H1 (cell line): ENCODE results near the gene VPS11. TPM values are rescaled to one million over a fixed set of nuclear protein-coding genes. Genes with fewer than 3 reads are reported as not detected.
A peak's percentile ranks its signal among the peaks of the same experiment; 100 is the strongest.

Source experiments
- CTCF ChIA-PET: fragments of 300-600 bp; sonication (Branson Sonifier 250); formaldehyde crosslinking; loops from one replicate; lab custom pipeline; 2021; ENCODE audit not compliant: partially characterized antibody; lab: Charles Lee
- POLR2A ChIA-PET: fragments of 300-600 bp; sonication (Branson Sonifier 250); formaldehyde crosslinking; loops from one replicate; lab custom pipeline; 2021; ENCODE audit warnings: inconsistent platforms; ENCODE audit not compliant: partially characterized antibody; lab: Charles Lee
- DNase-seq, 2 experiments: peaks; one replicate each; pipeline versions ENCODE4 v3.0.0 to v3.0.0-alpha.2; 2010 to 2022; ENCODE audit warnings: low spot score in 2 of 2, low read depth in 1 of 2, mixed read lengths in 1 of 2
- FAIRE-seq: peaks from 2 replicates; lab custom pipeline; 2011; peaks lifted over from hg19 to GRCh38; lab: Jason Lieb, UNC
- H2AFZ ChIP-seq: 2 replicates; pipeline ENCODE4 v1.8.1; 2012; ENCODE audit warnings: low read length, inconsistent platforms
- H2AK5ac ChIP-seq: 2 replicates; pipeline ENCODE4 v1.6.1; 2013; ENCODE audit warnings: low read depth, low read length
- H2BK120ac ChIP-seq: replicated peaks from 2 replicates; pipeline ENCODE3; 2013; ENCODE audit warnings: low read depth, low read length, inconsistent platforms
- H2BK12ac ChIP-seq: 2 replicates; pipeline ENCODE4 v1.6.1; 2013; ENCODE audit warnings: low read depth, low read length
- H2BK15ac ChIP-seq: 2 replicates; pipeline ENCODE4 v1.6.1; 2013; ENCODE audit warnings: low read length
- H2BK20ac ChIP-seq: 2 replicates; pipeline ENCODE4 v1.6.1; 2013; ENCODE audit warnings: low read length
- H2BK5ac ChIP-seq: 2 replicates; pipeline ENCODE4 v1.6.1; 2013; ENCODE audit warnings: low read depth, low read length
- H3K14ac ChIP-seq: 2 replicates; pipeline ENCODE4 v1.6.1; 2013; ENCODE audit warnings: inconsistent platforms; ENCODE audit not compliant: insufficient read length
- H3K18ac ChIP-seq: 2 replicates; pipeline ENCODE4 v1.6.1; 2013; ENCODE audit warnings: low read length; ENCODE audit errors: extremely low read depth
- H3K23ac ChIP-seq: 2 replicates; pipeline ENCODE4 v1.6.1; 2013; ENCODE audit warnings: inconsistent platforms; ENCODE audit not compliant: insufficient read length
- H3K23me2 ChIP-seq: 2 replicates; pipeline ENCODE4 v1.6.1; 2013; ENCODE audit warnings: low read depth, low read length
- H3K27ac ChIP-seq: 2 replicates; pipeline ENCODE4 v1.6.1; 2011; ENCODE audit warnings: low read depth, low read length, inconsistent platforms
- H3K27me3 ChIP-seq, 4 experiments: replicated peaks in 1 of 4; 1 replicate in 1 of 4; 2 replicates in 3 of 4; pipeline versions ENCODE4 v1.6.1 to v1.8.1; 2011 to 2013; ENCODE audit warnings: low read length in 3 of 4, mild to moderate bottlenecking in 3 of 4, inconsistent platforms in 2 of 4, mixed read lengths in 2 of 4, moderate library complexity in 1 of 4; ENCODE audit not compliant: control insufficient read depth in 3 of 4, insufficient read depth in 3 of 4; ENCODE audit errors: extremely low read depth in 1 of 4
- H3K36me3 ChIP-seq, 4 experiments: 2 replicates each; pipeline versions ENCODE4 v1.6.1 to v1.8.1; 2011 to 2013; ENCODE audit warnings: mild to moderate bottlenecking in 4 of 4, low read length in 3 of 4, moderate library complexity in 2 of 4, control low read depth in 1 of 4, inconsistent platforms in 1 of 4; ENCODE audit not compliant: insufficient read depth in 4 of 4, control insufficient read depth in 2 of 4
- H3K4ac ChIP-seq: replicated peaks from 2 replicates; pipeline ENCODE3; 2013; ENCODE audit warnings: low read length, low read depth, mixed read lengths, inconsistent platforms; ENCODE audit not compliant: insufficient read length
- H3K4me1 ChIP-seq, 4 experiments: replicated peaks in 1 of 4; 1 replicate in 1 of 4; 2 replicates in 3 of 4; pipeline versions ENCODE4 v1.6.1 to v1.8.1; 2011 to 2013; ENCODE audit warnings: low read length in 3 of 4, inconsistent platforms in 2 of 4, mixed read lengths in 1 of 4; ENCODE audit not compliant: insufficient read depth in 4 of 4, control insufficient read depth in 3 of 4
- H3K4me2 ChIP-seq, 2 experiments: 2 replicates each; pipeline versions ENCODE4 v1.6.1 to v1.8.1; 2011 to 2013; ENCODE audit warnings: low read depth in 2 of 2, low read length in 2 of 2, control low read depth in 1 of 2, inconsistent platforms in 1 of 2, mild to moderate bottlenecking in 1 of 2; ENCODE audit not compliant: insufficient read depth in 1 of 2
- H3K4me3 ChIP-seq, 4 experiments: fragments of 200-600, 300-600 bp in 1 of 4; sonication (generic), shearing (Covaris generic), sonication (Bioruptor Twin) in 1 of 4; 2 replicates each; pipeline versions ENCODE4 v1.5.1 to v1.8.1; 2011 to 2016; ENCODE audit warnings: low read length in 4 of 4, low read depth in 3 of 4, control low read depth in 2 of 4, inconsistent platforms in 2 of 4, mild to moderate bottlenecking in 2 of 4, mixed read lengths in 1 of 4, moderate library complexity in 1 of 4; ENCODE audit not compliant: insufficient read depth in 2 of 4; ENCODE audit errors: extremely low read depth in 1 of 4
- H3K56ac ChIP-seq: replicated peaks from 2 replicates; pipeline ENCODE3; 2013; ENCODE audit warnings: low read depth, mild to moderate bottlenecking, mixed read lengths, low read length, inconsistent platforms; ENCODE audit not compliant: insufficient read length
- H3K79me1 ChIP-seq: 2 replicates; pipeline ENCODE4 v1.6.1; 2013; ENCODE audit warnings: low read depth, low read length, control low read depth
- H3K79me2 ChIP-seq, 2 experiments: 2 replicates each; pipeline versions ENCODE4 v1.6.1 to v1.8.1; 2012 to 2013; ENCODE audit warnings: low read length in 2 of 2, mild to moderate bottlenecking in 2 of 2, inconsistent platforms in 1 of 2; ENCODE audit not compliant: insufficient read depth in 2 of 2, control insufficient read depth in 1 of 2
- H3K9ac ChIP-seq, 4 experiments: replicated peaks in 1 of 4; 1 replicate in 1 of 4; 2 replicates in 3 of 4; pipeline versions ENCODE4 v1.6.1 to v1.8.1; 2011 to 2013; ENCODE audit warnings: low read depth in 3 of 4, low read length in 3 of 4, control low read depth in 2 of 4, mild to moderate bottlenecking in 2 of 4, moderate library complexity in 2 of 4, inconsistent platforms in 1 of 4; ENCODE audit errors: extremely low read depth in 1 of 4
- H3K9me3 ChIP-seq, 2 experiments: 2 replicates each; pipeline versions ENCODE4 v1.6.1 to v1.8.1; 2012 to 2013; ENCODE audit warnings: mild to moderate bottlenecking in 2 of 2, moderate library complexity in 2 of 2, control low read depth in 1 of 2, inconsistent platforms in 1 of 2, low read depth in 1 of 2, low read length in 1 of 2, mixed read lengths in 1 of 2; ENCODE audit not compliant: insufficient read depth in 2 of 2
- H4K20me1 ChIP-seq, 2 experiments: replicated peaks in 1 of 2; 2 replicates each; pipeline versions ENCODE3 to v1.8.1; 2011 to 2013; ENCODE audit warnings: inconsistent platforms in 2 of 2, low read length in 2 of 2, mild to moderate bottlenecking in 1 of 2; ENCODE audit not compliant: insufficient read depth in 2 of 2, control insufficient read depth in 1 of 2
- H4K5ac ChIP-seq: 2 replicates; pipeline ENCODE4 v1.6.1; 2013; ENCODE audit warnings: low read length, low read depth, mixed read lengths, inconsistent platforms; ENCODE audit not compliant: insufficient read length
- H4K8ac ChIP-seq: 2 replicates; pipeline ENCODE4 v1.8.0; 2013; ENCODE audit warnings: mild to moderate bottlenecking, moderate library complexity, low read length, inconsistent platforms; ENCODE audit not compliant: insufficient read depth; ENCODE audit errors: extremely low read depth
- H4K91ac ChIP-seq: replicated peaks from 2 replicates; pipeline ENCODE3; 2013; ENCODE audit warnings: low read length, mixed read lengths, inconsistent platforms; ENCODE audit not compliant: insufficient read length
- CREB1 ChIP-seq: IDR thresholded peaks from 2 replicates; pipeline ENCODE4 v1.6.1; 2012; ENCODE audit warnings: inconsistent platforms
- CTCF ChIP-seq, 3 experiments: IDR thresholded peaks; 1 replicate in 2 of 3; 2 replicates in 1 of 3; pipeline versions ENCODE4 v1.5.1 to v1.6.1; 2011; ENCODE audit warnings: low read length in 3 of 3, mild to moderate bottlenecking in 3 of 3, inconsistent platforms in 2 of 3, low read depth in 1 of 3, moderate library complexity in 1 of 3; ENCODE audit not compliant: insufficient read depth in 1 of 3; ENCODE audit errors: control extremely low read depth in 1 of 3
- RNF2 ChIP-seq: fragments of 200-900, 300-1000 bp; sonication (generic); IDR thresholded peaks from 2 replicates; pipeline ENCODE4 v1.7.1; 2016; ENCODE audit warnings: borderline replicate concordance, low read depth, mild to moderate bottlenecking, antibody characterized with exemption, low read length; ENCODE audit not compliant: poor library complexity, severe bottlenecking; ENCODE audit errors: missing control alignments
- WGBS, 2 experiments: shearing (Covaris generic) in 1 of 2; methylation state at CpG; one replicate each; pipeline versions ENCODE4 v1.1.6 to v1.1.7; 2013 to 2015; ENCODE audit warnings: low lambda C conversion rate in 2 of 2, mixed read lengths in 2 of 2, inconsistent platforms in 1 of 2, low coverage in 1 of 2, missing lambda C conversion rate in 1 of 2; ENCODE audit not compliant: insufficient replicate concordance in 2 of 2, insufficient coverage in 1 of 2, insufficient read length in 1 of 2; ENCODE audit errors: extremely low coverage in 1 of 2, missing lambda C conversion rate in 1 of 2; 5-methylcytosine and 5-hydroxymethylcytosine counted together
- polyA plus RNA-seq, 7 experiments: library from polyadenylated mRNA; depleted of rRNA in 3 of 7; stranded (reverse) in 5 of 7; unstranded in 2 of 7; fragments of >200 nt in 5 of 7; fragments of 200-250 nt in 2 of 7; gene quantifications; 1 replicate in 5 of 7; 2 replicates in 1 of 7; 4 replicates in 1 of 7; pipeline versions ENCODE4 v1.2.1 to v1.2.3, GENCODE V29; 2011 to 2013; ENCODE audit warnings: missing spikeins in 2 of 7, mixed read lengths in 2 of 7
- total RNA-seq: library from RNA; stranded (reverse); fragmentation: NEBNext Ultra II Directional; extraction: Animal tissue kit (Norgen Biotek cat#: 25700); gene quantifications from 2 replicates; pipeline ENCODE4 v1.2.1, GENCODE V29; 2021

Gene VPS11
- total and polyA plus RNA-seq, 2 of the 8 experiments (the other 6 are each of a cell fraction or from before 2014, with no cell fraction given), result 13.1 to 15.5 TPM

DNA sequence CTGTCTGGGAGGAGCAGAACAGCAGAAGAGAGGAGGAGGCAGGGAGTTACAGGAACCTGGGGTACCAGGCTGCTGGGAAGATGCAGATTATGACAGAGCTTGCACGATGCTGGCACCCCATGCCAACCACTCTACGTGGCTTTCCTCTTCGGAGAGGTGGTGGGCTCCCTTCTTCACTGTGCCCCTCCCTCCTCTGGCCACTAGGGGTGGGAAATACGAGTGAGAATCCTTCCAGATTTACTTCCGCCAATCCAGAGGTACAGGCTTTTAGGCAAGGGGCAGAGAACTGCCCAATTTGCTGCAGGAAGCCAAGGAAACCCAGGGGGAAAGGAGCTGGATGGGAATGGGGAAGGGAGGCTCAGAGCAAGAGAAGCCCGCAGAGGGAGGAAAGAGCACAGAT is 22.9 kb upstream of the VPS11 start:
- Histone ChIP-seq H3K4me3 (no peak overlapping the region), H2AFZ (no peak overlapping the region), H2AK5ac (no peak overlapping the region), H3K9me3 (no peaks in the 10 kb centered on the region), H3K56ac (no peak overlapping the region), H3K23ac (no peak overlapping the region), H3K18ac (no peak overlapping the region), H3K36me3 (peaks cover 30 to 45% (median 40%) of the 10 kb centered on the region in 4 experiments; a peak in 7 of 8 replicates), H3K79me1 (no peaks in the 10 kb centered on the region), H3K14ac (no peak overlapping the region), H4K5ac (no peak overlapping the region), H3K4me2 (no peak overlapping the region), H2BK20ac (no peak overlapping the region), H3K27me3 (no peaks in the 10 kb centered on the region), H3K4ac (no peak overlapping the region), H3K23me2 (no peaks in the 10 kb centered on the region), H3K27ac (no peak overlapping the region), H3K4me1 (peaks cover 0 to 3% (median 1%) of the 10 kb centered on the region in 4 experiments; a peak in 3 of 7 replicates), H4K8ac (no peak overlapping the region), H4K20me1 (peaks cover 0 to 13% of the 10 kb centered on the region in 2 experiments), H2BK120ac (no peak overlapping the region), H4K91ac (no peak overlapping the region), H2BK5ac (no peak overlapping the region), H2BK15ac (no peak overlapping the region), H2BK12ac (no peak overlapping the region), H3K9ac (no peak overlapping the region; a peak in 1 of 7 replicates), H3K79me2 (no peaks in the 10 kb centered on the region)
- 84% methylated on average over 5 of the region's 6 CpGs; no CpG with 5 or more reads in 1 of the 2 experiments for WGBS, 2 experiments
- POLR2A ChIA-PET, result interaction anchor here (1.0 to 5.7 kb wide), 6 partner anchors 10 to 48 kb away, joined by 3 to 45 read pairs (median 4); partner anchors contain the start of genes HYOU1, RPS25 and TRAPPC4
- TF ChIP-seq CTCF (IDR thresholded peaks at IDR 0.05; ENCODE audit: control extremely low read depth in 1 of 3, insufficient read depth in 1 of 3, low read depth in 1 of 3, low read length in 3 of 3) (peak; percentile 38 to 63 (median 38)), CREB1 (0 out of 2 replicates have a peak, but pooled peaks have one; percentile 9), RNF2 (no peak)
- CTCF ChIA-PET, result interaction anchor here (0.6 to 2.4 kb wide), 10 partner anchors 9 to 41 kb away, joined by 3 to 8 read pairs (median 4); no protein-coding TSS in a partner anchor
- DNase-seq (no peak), FAIRE-seq (no peak)
